B cell (primary cell): ENCODE data around the gene EMC10. TPM values are rescaled to one million over a fixed set of nuclear protein-coding genes. Genes with fewer than 3 reads are reported as not detected.
A peak's percentile ranks its signal among the peaks of the same experiment; 100 is the strongest.

Source experiments
- ATAC-seq: fragments of 200-7000 bp; cut with Tn5 transposase; one replicate; pipeline ENCODE4 v1.10.0; 2021; ENCODE audit warnings: low read depth, mild to moderate bottlenecking, moderate number of reproducible peaks, moderate library complexity
- CTCF ChIA-PET: fragments of 350-600 bp; sonication (Branson Sonifier 250); formaldehyde crosslinking; loops from one replicate; lab custom pipeline; 2021; ENCODE audit warnings: antibody characterized with exemption, inconsistent platforms; lab: Charles Lee
- POLR2A ChIA-PET: fragments of 350-600 bp; sonication (Branson Sonifier 250); formaldehyde crosslinking; loops from one replicate; lab custom pipeline; 2021; ENCODE audit warnings: antibody characterized with exemption; lab: Charles Lee
- DNase-seq: peaks from one replicate; pipeline ENCODE4 v3.0.0; 2013
- H2AFZ ChIP-seq: 2 replicates; pipeline ENCODE4 v1.6.1; 2012; ENCODE audit warnings: mild to moderate bottlenecking, low read depth, low read length; ENCODE audit not compliant: insufficient read depth, poor library complexity, severe bottlenecking
- H3K27ac ChIP-seq, 2 donors: 1 replicate in 1 of 2; 2 replicates in 1 of 2; pipeline ENCODE4 v1.5.1; 2012 to 2013; ENCODE audit warnings: low read length in 2 of 2, mild to moderate bottlenecking in 2 of 2, moderate library complexity in 1 of 2
- H3K27me3 ChIP-seq, 4 experiments: fragments of 200-600 bp in 1 of 4; sonication (generic) in 1 of 4; replicated peaks in 1 of 4; 1 replicate in 2 of 4; 2 replicates in 2 of 4; pipeline versions ENCODE4 v1.6.1 to v1.7.0; 2013 to 2016; ENCODE audit warnings: low read length in 3 of 4, mild to moderate bottlenecking in 2 of 4, mixed read lengths in 1 of 4, moderate library complexity in 1 of 4; ENCODE audit not compliant: insufficient read depth in 4 of 4, control insufficient read depth in 3 of 4; ENCODE audit errors: control extremely low read depth in 1 of 4
- H3K36me3 ChIP-seq, 2 experiments: replicated peaks in 1 of 2; 1 replicate in 1 of 2; 2 replicates in 1 of 2; pipeline versions ENCODE4 v1.6.1 to v1.7.1; 2013; ENCODE audit warnings: low read length in 1 of 2; ENCODE audit not compliant: insufficient read depth in 2 of 2, control insufficient read depth in 1 of 2; ENCODE audit errors: control extremely low read depth in 1 of 2, extremely low read depth in 1 of 2
- H3K4me1 ChIP-seq, 2 donors: fragments of 200-600 bp in 1 of 2; sonication (generic) in 1 of 2; 1 replicate in 1 of 2; 2 replicates in 1 of 2; pipeline versions ENCODE4 v1.5.1 to v1.6.1; 2013 to 2017; ENCODE audit warnings: low read length in 2 of 2; ENCODE audit not compliant: control insufficient read depth in 2 of 2, insufficient read depth in 2 of 2
- H3K4me2 ChIP-seq: replicated peaks from 2 replicates; pipeline ENCODE3; 2012; ENCODE audit warnings: mild to moderate bottlenecking, low read depth, low read length; ENCODE audit not compliant: poor library complexity, severe bottlenecking
- H3K4me3 ChIP-seq, 5 experiments: fragments of 200-600 bp in 1 of 5; sonication (generic) in 1 of 5; 1 replicate in 3 of 5; 2 replicates in 2 of 5; pipeline versions ENCODE4 v1.5.1 to v1.7.0; 2011 to 2016; ENCODE audit warnings: low read length in 4 of 5, mild to moderate bottlenecking in 4 of 5, low read depth in 2 of 5, control low read depth in 1 of 5, moderate library complexity in 1 of 5; ENCODE audit not compliant: insufficient read depth in 1 of 5; ENCODE audit errors: control extremely low read depth in 1 of 5, extremely low read depth in 1 of 5
- H3K79me2 ChIP-seq: fragments of 200-600 bp; sonication (generic); one replicate; pipeline ENCODE4 v1.6.0; 2016; ENCODE audit warnings: low read length; ENCODE audit not compliant: control insufficient read depth, insufficient read depth
- H3K9ac ChIP-seq: fragments of 200-600 bp; sonication (generic); 2 replicates; pipeline ENCODE4 v1.6.1; 2017; ENCODE audit warnings: mild to moderate bottlenecking, low read length, moderate library complexity
- H3K9me3 ChIP-seq, 3 donors: one replicate each; pipeline versions ENCODE4 v1.6.1 to v1.7.1; 2013; ENCODE audit warnings: low read length in 2 of 3; ENCODE audit not compliant: control insufficient read depth in 2 of 3, insufficient read depth in 1 of 3; ENCODE audit errors: control extremely low read depth in 1 of 3
- H4K20me1 ChIP-seq: 2 replicates; pipeline ENCODE4 v1.6.0; 2012; ENCODE audit warnings: mild to moderate bottlenecking, low read length; ENCODE audit not compliant: insufficient read depth, control insufficient read depth, poor library complexity, severe bottlenecking
- H3K27ac Mint-ChIP-seq: one replicate; pipeline ENCODE4 v1.8.0; 2021; ENCODE audit warnings: mixed read lengths
- H3K27me3 Mint-ChIP-seq: one replicate; pipeline ENCODE4 v1.8.0; 2021; ENCODE audit warnings: mixed read lengths
- H3K4me1 Mint-ChIP-seq: one replicate; pipeline ENCODE4 v1.8.0; 2021; ENCODE audit warnings: mixed read lengths
- H3K4me3 Mint-ChIP-seq: one replicate; pipeline ENCODE4 v1.8.0; 2021; ENCODE audit warnings: mixed read lengths
- H3K9me3 Mint-ChIP-seq: one replicate; pipeline ENCODE4 v1.8.0; 2022; ENCODE audit warnings: mixed read lengths; ENCODE audit not compliant: insufficient read depth
- EZH2 ChIP-seq: IDR thresholded peaks from 2 replicates; pipeline ENCODE4 v1.6.1; 2012; ENCODE audit warnings: borderline replicate concordance, low read depth, mild to moderate bottlenecking, moderate library complexity, low read length; ENCODE audit not compliant: insufficient read depth, poor library complexity, severe bottlenecking
- whole genome bisulfite sequencing: methylation state at CpG from one replicate; pipeline ENCODE4 v1.1.5; 2013; ENCODE audit warnings: missing lambda C conversion rate; ENCODE audit not compliant: insufficient coverage; 5-methylcytosine and 5-hydroxymethylcytosine counted together
- intact Hi-C: fragments of 100-400 bp; cut with micrococcal nuclease; formaldehyde crosslinking; loops from one replicate; pipeline ENCODE4 v1.10.0; 2022
- polyA plus RNA-seq: library from polyadenylated mRNA; depleted of rRNA; stranded (reverse); fragments of >200 nt; gene quantifications from 2 replicates; pipeline ENCODE4 v1.2.3, GENCODE V29; 2012
- total RNA-seq, 2 donors: library from RNA; stranded (reverse); fragments of 120-200 nt in 1 of 2; gene quantifications; 1 replicate in 1 of 2; 2 replicates in 1 of 2; pipeline versions ENCODE4 v1.2.3 to v1.2.4, GENCODE V29; 2013 to 2022
- TF ChIP-seq, protein P1 (sequence below): fragments of 200-600 bp; IDR thresholded peaks from one replicate; pipeline ENCODE4 v1.8.0; 2022; ENCODE audit warnings: antibody characterized with exemption, mild to moderate bottlenecking

EMC10 gene
- total and polyA plus RNA-seq, 2 donors (not counting 1 experiment from before 2014, with no cell fraction given), result 51.1 to 88.1 TPM

DNA sequence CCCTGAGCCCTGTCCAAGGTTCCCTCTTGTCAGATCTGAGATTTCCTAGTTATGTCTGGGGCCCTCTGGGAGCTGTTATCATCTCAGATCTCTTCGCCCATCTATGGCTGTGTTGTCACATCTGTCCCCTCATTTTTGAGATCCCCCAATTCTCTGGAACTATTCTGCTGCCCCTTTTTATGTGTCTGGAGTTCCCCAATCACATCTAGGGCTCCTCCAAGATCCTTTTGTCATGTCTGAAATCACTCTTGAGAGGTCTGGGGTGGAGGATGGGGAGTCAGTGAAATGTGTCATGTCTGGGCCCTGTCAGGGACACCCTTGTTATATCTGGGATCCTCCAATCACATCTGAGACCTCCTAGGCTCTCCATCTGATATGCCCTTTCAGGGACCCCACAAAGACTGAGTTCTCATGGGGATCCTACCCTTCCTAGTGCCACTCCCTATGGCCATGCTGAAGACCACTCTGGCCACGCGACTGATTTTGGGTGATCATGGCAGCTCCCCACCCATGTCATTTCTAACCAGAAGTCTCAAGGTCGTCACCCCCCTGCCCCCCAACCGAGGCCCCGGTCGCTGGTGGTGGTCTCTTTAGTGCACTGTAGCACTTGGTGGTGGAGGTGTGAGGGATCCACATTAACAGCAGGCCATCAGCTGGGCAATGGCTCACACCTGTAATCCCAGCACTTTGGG lies 47.4 kb upstream of the EMC10 start:
- Mint-ChIP-seq H3K4me1 (peaks cover 66% of the 10 kb centered on the region), H3K9me3 (no peaks in the 10 kb centered on the region), H3K4me3 (peak overlapping the region; percentile 44), H3K27me3 (no peaks in the 10 kb centered on the region), H3K27ac (peak overlapping the region; percentile 99)
- H3K4me1 ChIP-seq, result peaks cover 54 to 77% of the 10 kb centered on the region in 2 donors
- H3K36me3 ChIP-seq, result peaks cover 2 to 45% of the 10 kb centered on the region in 2 experiments
- DNase-seq, result peak; percentile 67
- peaks cover 20% of the 10 kb centered on the region for H4K20me1 ChIP-seq
- CTCF ChIA-PET, result interaction anchor here (0.6 to 3.5 kb wide), 7 partner anchors 11 to 281 kb away, joined by 3 to 9 read pairs (median 5); partner anchors contain the start of genes KCNC3 and SPIB
- H3K4me2 ChIP-seq, result peak overlapping the region; percentile 61
- peak overlapping the region; percentile 97 to 99 for H3K27ac ChIP-seq
- ATAC-seq, result no peak
- no peak overlapping the region for H3K4me3 ChIP-seq
- H3K9me3 ChIP-seq, result peaks cover 0 to 16% (median 0%) of the 10 kb centered on the region in 3 donors
- POLR2A ChIA-PET, result interaction anchor here (0.6 to 6.0 kb wide), 5 partner anchors 11 to 355 kb away, joined by 3 to 96 read pairs (median 7); partner anchors contain the start of gene SPIB
- H3K27me3 ChIP-seq, result no peaks in the 10 kb centered on the region
- no peaks in the 10 kb centered on the region for H3K79me2 ChIP-seq
- no peak overlapping the region for H2AFZ ChIP-seq
- H3K9ac ChIP-seq, result no peak overlapping the region
- intact Hi-C loops, result no loop called here
- 84% methylated on average over 2 of the region's 7 CpGs for WGBS
- TF ChIP-seq, protein P1, sequence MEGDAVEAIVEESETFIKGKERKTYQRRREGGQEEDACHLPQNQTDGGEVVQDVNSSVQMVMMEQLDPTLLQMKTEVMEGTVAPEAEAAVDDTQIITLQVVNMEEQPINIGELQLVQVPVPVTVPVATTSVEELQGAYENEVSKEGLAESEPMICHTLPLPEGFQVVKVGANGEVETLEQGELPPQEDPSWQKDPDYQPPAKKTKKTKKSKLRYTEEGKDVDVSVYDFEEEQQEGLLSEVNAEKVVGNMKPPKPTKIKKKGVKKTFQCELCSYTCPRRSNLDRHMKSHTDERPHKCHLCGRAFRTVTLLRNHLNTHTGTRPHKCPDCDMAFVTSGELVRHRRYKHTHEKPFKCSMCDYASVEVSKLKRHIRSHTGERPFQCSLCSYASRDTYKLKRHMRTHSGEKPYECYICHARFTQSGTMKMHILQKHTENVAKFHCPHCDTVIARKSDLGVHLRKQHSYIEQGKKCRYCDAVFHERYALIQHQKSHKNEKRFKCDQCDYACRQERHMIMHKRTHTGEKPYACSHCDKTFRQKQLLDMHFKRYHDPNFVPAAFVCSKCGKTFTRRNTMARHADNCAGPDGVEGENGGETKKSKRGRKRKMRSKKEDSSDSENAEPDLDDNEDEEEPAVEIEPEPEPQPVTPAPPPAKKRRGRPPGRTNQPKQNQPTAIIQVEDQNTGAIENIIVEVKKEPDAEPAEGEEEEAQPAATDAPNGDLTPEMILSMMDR, result no peak
- no peak for TF ChIP-seq EZH2

DNA sequence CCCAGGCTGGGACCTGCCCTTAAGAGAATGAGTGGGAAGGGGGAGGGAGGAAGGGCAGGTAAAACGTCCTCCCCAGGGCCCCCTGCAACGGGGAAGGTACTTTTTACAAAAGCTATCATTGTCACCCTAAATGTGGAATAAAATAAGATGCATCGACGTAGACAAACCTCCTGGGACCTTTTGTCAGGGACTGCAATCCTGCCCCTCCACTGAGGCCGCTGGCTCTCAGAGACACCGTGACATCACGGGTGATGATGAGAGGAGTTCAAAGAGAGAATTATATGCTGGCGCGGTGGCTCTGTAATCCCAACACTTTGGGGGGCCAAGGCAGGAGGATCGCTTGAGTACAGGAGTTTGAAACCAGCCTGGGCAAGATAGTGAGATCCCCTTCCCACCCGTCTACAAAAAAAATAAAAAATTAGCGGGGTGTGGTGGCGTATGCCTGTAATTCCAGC lies 45.4 kb upstream of the EMC10 start:
- Histone ChIP-seq H4K20me1 (peaks cover 11% of the 10 kb centered on the region), H3K9me3 (peaks cover 0 to 16% (median 0%) of the 10 kb centered on the region in 3 donors), H3K4me2 (peak overlapping the region; percentile 92), H3K27me3 (no peaks in the 10 kb centered on the region), H3K4me3 (peak overlapping the region; percentile 35 to 66 (median 61)), H3K27ac (peak overlapping the region; percentile 97 to 99), H3K4me1 (peaks cover 70 to 87% of the 10 kb centered on the region in 2 donors), H2AFZ (peak overlapping the region; percentile 37), H3K9ac (peak overlapping the region; percentile 72), H3K36me3 (peaks cover 2 to 29% of the 10 kb centered on the region in 2 experiments), H3K79me2 (no peaks in the 10 kb centered on the region)
- Mint-ChIP-seq H3K27ac (peak overlapping the region; percentile 99), H3K4me1 (peaks cover 80% of the 10 kb centered on the region), H3K4me3 (peak overlapping the region; percentile 97), H3K27me3 (no peaks in the 10 kb centered on the region), H3K9me3 (no peaks in the 10 kb centered on the region)
- WGBS, result 19% methylated on average over 7 of the region's 13 CpGs
- DNase-seq (peak; percentile 91), ATAC-seq (peak; percentile 29)
- TF ChIP-seq EZH2, result no peak
- TF ChIP-seq, protein P1, result no peak
- intact Hi-C loops, result loop anchor here (1.0 to 5.0 kb wide), 4 partner anchors 16 to 74 kb away; partner anchors contain the start of gene NR1H2
- ChIA-PET POLR2A (interaction anchor here (0.7 to 6.0 kb wide), 8 partner anchors 13 to 98 kb away, joined by 3 to 96 read pairs (median 4); partner anchors contain the start of genes POLD1 and SPIB), CTCF (interaction anchor here (0.6 to 3.5 kb wide), 4 partner anchors 10 to 74 kb away, joined by 3 to 9 read pairs (median 6); no protein-coding TSS in a partner anchor)
